HG03439 (cell line): ENCODE data around the gene SEPTIN12.
A peak's percentile ranks its signal among the peaks of the same experiment; 100 is the strongest.

Experiments used
- ATAC-seq: cut with Tn5 transposase; IDR thresholded peaks from one replicate; pipeline ENCODE4 v1.9.1; 2021; ENCODE audit warnings: mild to moderate bottlenecking, moderate library complexity; ENCODE audit not compliant: unreplicated experiment

The SEPTIN12 gene

DNA sequence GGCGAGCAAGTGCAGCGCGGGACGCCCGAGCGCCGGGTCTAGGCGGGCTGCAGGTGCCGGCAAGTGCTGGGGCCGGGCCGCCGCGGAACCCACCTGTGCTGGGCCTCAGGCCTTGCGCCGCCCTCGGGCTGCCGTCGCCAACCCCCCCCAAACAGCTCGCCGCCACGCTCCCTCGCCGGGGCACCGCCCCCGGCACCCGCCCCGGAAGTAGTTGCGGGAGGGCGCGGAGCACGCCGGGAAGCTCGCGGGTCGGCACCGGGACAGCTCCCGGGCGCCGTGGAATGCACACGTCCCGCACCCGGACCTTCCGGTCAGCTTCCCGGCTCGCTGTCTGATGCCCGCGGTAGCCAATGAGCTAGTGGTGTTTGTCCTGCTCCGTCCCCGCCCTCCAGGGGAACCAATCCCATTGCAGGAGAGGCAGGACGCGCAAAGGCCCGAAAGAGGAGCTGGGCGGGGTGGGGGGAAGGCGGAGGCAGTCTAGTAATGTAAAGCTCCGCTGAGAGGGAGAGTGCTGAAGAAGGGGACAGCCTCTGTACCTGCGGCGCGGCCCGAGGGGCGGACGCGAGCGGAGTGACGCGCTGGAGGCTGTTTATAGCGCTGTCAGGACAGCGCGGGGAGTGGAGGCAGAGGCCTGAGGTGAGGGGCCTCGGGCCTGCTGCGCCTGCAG lies 53.9 kb downstream of the SEPTIN12 start, which contains the start of the genes ANKS3 and DNAAF8:
Gene ANKS3 (minus strand): TSS at position 209 of the 667 bp plus-strand sequence. CDS start 4,122 bp downstream, outside the sequence.
Gene DNAAF8 (plus strand): TSS at position 475 of the 667 bp plus-strand sequence. CDS start 1,978 bp downstream, outside the sequence.
- ATAC-seq: peak; percentile 81

DNA sequence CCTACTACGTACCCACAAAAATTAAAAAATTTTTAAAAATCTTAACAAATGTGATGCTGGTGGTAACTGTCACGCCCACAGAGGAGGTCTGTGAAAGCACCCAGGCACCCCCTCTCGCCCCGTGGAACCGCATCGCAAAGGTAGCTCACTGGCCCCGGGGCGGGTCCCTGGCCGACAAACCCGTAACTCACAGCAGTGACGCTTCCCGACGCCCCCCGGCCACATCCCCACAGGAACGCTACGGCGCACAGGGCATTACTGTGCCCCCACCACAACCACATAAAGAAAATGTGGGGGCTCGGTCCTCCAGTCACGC lies 54.4 kb downstream of the SEPTIN12 start:
- ATAC-seq: peak; percentile 18

DNA sequence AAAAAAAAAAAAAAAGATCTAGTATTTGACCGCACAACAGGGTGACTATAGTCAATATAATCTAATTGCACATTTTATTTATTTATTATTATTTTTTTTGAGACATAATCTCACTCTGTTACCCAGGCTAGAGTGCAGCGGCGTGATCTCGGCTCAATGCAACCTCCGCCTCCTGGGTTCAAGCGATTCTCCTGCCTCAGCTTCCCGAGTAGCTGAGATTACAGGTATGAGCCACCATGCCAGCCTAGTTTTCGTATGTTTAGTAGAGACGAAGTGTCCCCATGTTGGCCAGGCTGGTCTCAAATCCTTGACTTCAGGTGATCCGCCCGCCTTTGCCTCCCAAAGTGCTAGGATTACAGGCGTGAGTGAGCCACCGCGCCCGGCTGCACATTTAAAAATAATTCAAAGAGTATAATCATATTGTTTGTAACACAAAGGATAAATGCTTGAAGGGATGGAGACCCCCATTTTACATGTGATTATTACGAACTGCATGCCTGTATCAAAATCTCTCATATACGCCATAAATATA lies 54.9 kb downstream of the SEPTIN12 start:
- no peak for ATAC-seq

DNA sequence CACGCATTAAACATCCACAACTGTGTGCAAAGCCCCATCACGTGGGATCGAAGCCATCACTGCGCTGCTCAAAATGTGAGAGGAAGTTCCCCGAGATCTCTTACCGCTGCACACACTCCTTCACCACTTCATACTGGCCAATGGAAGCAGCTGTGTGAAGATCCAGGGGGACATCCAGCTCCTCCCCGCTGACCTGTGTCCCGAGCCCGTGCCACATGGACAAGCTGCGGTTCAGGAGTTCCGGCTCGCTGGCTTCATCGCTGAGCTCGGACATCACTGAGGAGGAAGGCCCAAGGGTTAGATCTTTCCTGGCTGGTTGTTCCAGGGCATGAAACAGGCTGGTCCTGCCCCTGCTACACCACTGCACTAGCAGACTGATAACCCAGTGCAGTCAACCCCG lies 58.3 kb downstream of the SEPTIN12 start:
- no peak for ATAC-seq

DNA sequence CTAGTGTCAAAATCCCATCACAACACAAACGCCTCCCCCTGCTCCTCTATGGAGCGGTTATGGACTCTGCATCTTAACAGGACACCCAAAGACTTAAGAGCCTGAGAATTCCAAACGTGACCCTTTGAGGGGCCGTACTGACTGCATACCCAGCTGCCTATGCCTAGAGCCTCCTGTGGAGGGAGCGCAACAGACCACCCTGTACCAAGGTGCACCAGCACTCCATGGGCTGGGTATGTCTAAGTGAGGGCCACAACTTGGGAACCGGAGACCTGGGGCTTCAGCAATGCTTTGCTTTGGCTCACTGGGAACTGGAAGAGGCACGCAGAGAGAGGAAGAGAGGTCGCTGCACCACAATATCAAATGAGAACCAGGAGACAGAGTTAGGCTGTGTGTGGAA lies 59.5 kb downstream of the SEPTIN12 start:
- ATAC-seq: no peak
